HG02678 (cell line): ENCODE results near the gene PCED1B.
"Not testable (repeated sequence)": the region's sequence is repeated elsewhere in the genome, so short reads cannot be mapped to it uniquely, and the experiment has no call there.

Source experiments
- ATAC-seq: cut with Tn5 transposase; IDR thresholded peaks from one replicate; pipeline ENCODE4 v1.9.1; 2021; ENCODE audit warnings: mild to moderate bottlenecking, moderate library complexity; ENCODE audit not compliant: unreplicated experiment

PCED1B gene

GRCh38 chr12:47079468-47079980, at the start of gene PCED1B, which contains the start of gene AMIGO2:
Gene PCED1B, plus strand, starts transcription at chr12:47079621. Its CDS starts 155,443 bp downstream, at chr12:47235064.
Gene AMIGO2, minus strand, starts transcription at chr12:47079959. Its CDS starts 957 bp downstream, at chr12:47079002.
- peak; percentile 71 for ATAC-seq

- ATAC-seq: no peak
These were observed 49.5 kb upstream of the PCED1B start for GRCh38 chr12:47029903-47030302.

- ATAC-seq: no peak
These were observed 46.8 kb upstream of the PCED1B start for GRCh38 chr12:47032644-47033043.

GRCh38 chr12:47033081-47033480, 46.3 kb upstream of the PCED1B start:
- ATAC-seq: no peak

- ATAC-seq: no peak
These were observed 45.4 kb upstream of the PCED1B start for GRCh38 chr12:47033789-47034555.

GRCh38 chr12:47034661-47035060, 44.8 kb upstream of the PCED1B start:
- ATAC-seq: no peak

- ATAC-seq: no peak
These were observed 43.9 kb upstream of the PCED1B start for GRCh38 chr12:47035484-47035883.

- no peak for ATAC-seq
These were observed 41.1 kb upstream of the PCED1B start for GRCh38 chr12:47038270-47038748.

GRCh38 chr12:47039079-47039478, 40.3 kb upstream of the PCED1B start:
- no peak for ATAC-seq

- no peak for ATAC-seq
These were observed 39.7 kb upstream of the PCED1B start for GRCh38 chr12:47039756-47040155.

GRCh38 chr12:47041327-47041726, 38.1 kb upstream of the PCED1B start:
- ATAC-seq: no peak

GRCh38 chr12:47048541-47048940, 30.9 kb upstream of the PCED1B start:
- ATAC-seq: no peak

- not testable (repeated sequence) for ATAC-seq
These were observed 28.1 kb upstream of the PCED1B start for GRCh38 chr12:47051291-47051690.

GRCh38 chr12:47052274-47052673, 27.1 kb upstream of the PCED1B start:
- ATAC-seq: no peak

GRCh38 chr12:47053961-47054360, 25.5 kb upstream of the PCED1B start:
- ATAC-seq: no peak

GRCh38 chr12:47054659-47055058, 24.8 kb upstream of the PCED1B start:
- no peak for ATAC-seq

GRCh38 chr12:47055856-47056255, 23.6 kb upstream of the PCED1B start:
- not testable (repeated sequence) for ATAC-seq

GRCh38 chr12:47056944-47057343, 22.5 kb upstream of the PCED1B start:
- not testable (repeated sequence) for ATAC-seq

- not testable (repeated sequence) for ATAC-seq
These were observed 20.8 kb upstream of the PCED1B start for GRCh38 chr12:47058640-47059039.

GRCh38 chr12:47065546-47065945, 13.9 kb upstream of the PCED1B start:
- no peak for ATAC-seq

GRCh38 chr12:47066278-47067025, 13.0 kb upstream of the PCED1B start:
- ATAC-seq: no peak

- ATAC-seq: no peak
These were observed 12.2 kb upstream of the PCED1B start for GRCh38 chr12:47067176-47067575.
